Common myeloid progenitor, CD34-positive (primary cell): Measurements from ENCODE around the gene KRT35. TPM values are rescaled to one million over a fixed set of nuclear protein-coding genes. Genes with fewer than 3 reads are reported as not detected.

Experiments used
- CTCF ChIA-PET: fragments of 350-600 bp; sonication (Branson Sonifier 250); formaldehyde crosslinking; loops from one replicate; lab custom pipeline; 2021; ENCODE audit warnings: antibody characterized with exemption; lab: Charles Lee
- POLR2A ChIA-PET: fragments of 350-600 bp; sonication (Branson Sonifier 250); formaldehyde crosslinking; loops from one replicate; lab custom pipeline; 2021; ENCODE audit warnings: antibody characterized with exemption; lab: Charles Lee
- DNase-seq, 3 donors: peaks; one replicate each; pipeline versions ENCODE4 v3.0.0 to v3.0.0-alpha.2; 2013
- H3K27ac ChIP-seq, 2 experiments: 1 replicate in 1 of 2; 2 replicates in 1 of 2; pipeline ENCODE4 v1.7.0; 2013; ENCODE audit warnings: inconsistent platforms in 2 of 2, low read length in 2 of 2, mild to moderate bottlenecking in 2 of 2, low read depth in 1 of 2, moderate library complexity in 1 of 2; ENCODE audit not compliant: severe bottlenecking in 2 of 2, insufficient read depth in 1 of 2, poor library complexity in 1 of 2
- H3K27me3 ChIP-seq, 5 experiments: replicated peaks in 2 of 5; 1 replicate in 3 of 5; 2 replicates in 2 of 5; pipeline versions ENCODE4 v1.6.1 to v1.7.0; 2013; ENCODE audit warnings: low read length in 4 of 5, mild to moderate bottlenecking in 2 of 5, moderate library complexity in 2 of 5, inconsistent platforms in 1 of 5; ENCODE audit not compliant: insufficient read depth in 5 of 5, control insufficient read depth in 4 of 5
- H3K36me3 ChIP-seq, 4 experiments: 1 replicate in 2 of 4; 2 replicates in 2 of 4; pipeline versions ENCODE4 v1.6.1 to v1.7.0; 2013; ENCODE audit warnings: low read length in 3 of 4, control low read depth in 1 of 4, mild to moderate bottlenecking in 1 of 4; ENCODE audit not compliant: control insufficient read depth in 4 of 4, insufficient read depth in 4 of 4
- H3K4me1 ChIP-seq, 4 experiments: 1 replicate in 3 of 4; 2 replicates in 1 of 4; pipeline versions ENCODE4 v1.6.1 to v1.7.1; 2013; ENCODE audit warnings: low read length in 3 of 4, mild to moderate bottlenecking in 3 of 4, control low read depth in 1 of 4, inconsistent platforms in 1 of 4, moderate library complexity in 1 of 4; ENCODE audit not compliant: control insufficient read depth in 4 of 4, insufficient read depth in 4 of 4; ENCODE audit errors: control extremely low read depth in 1 of 4
- H3K4me3 ChIP-seq, 7 experiments: 1 replicate in 4 of 7; 2 replicates in 3 of 7; pipeline versions ENCODE4 v1.5.1 to v1.7.0; 2013; ENCODE audit warnings: mild to moderate bottlenecking in 7 of 7, low read length in 6 of 7, moderate library complexity in 6 of 7, inconsistent platforms in 2 of 7, low read depth in 2 of 7, control low read depth in 1 of 7; ENCODE audit not compliant: insufficient read depth in 4 of 7, control insufficient read depth in 1 of 7; ENCODE audit errors: extremely low read depth in 1 of 7
- H3K9me3 ChIP-seq, 5 experiments: 1 replicate in 4 of 5; 2 replicates in 1 of 5; pipeline versions ENCODE4 v1.6.1 to v1.7.1; 2013; ENCODE audit warnings: low read length in 4 of 5, mild to moderate bottlenecking in 2 of 5, inconsistent platforms in 1 of 5, low read depth in 1 of 5, moderate library complexity in 1 of 5; ENCODE audit not compliant: control insufficient read depth in 4 of 5, insufficient read depth in 2 of 5; ENCODE audit errors: control extremely low read depth in 1 of 5
- WGBS: methylation state at CpG from one replicate; pipeline ENCODE4 v1.1.5; 2013; ENCODE audit not compliant: insufficient coverage; 5-methylcytosine and 5-hydroxymethylcytosine counted together
- polyA plus RNA-seq: library from polyadenylated mRNA; unstranded; fragments of 120-200 nt; gene quantifications from one replicate; pipeline ENCODE4 v1.2.1, GENCODE V29; 2013

KRT35 gene
- not detected for polyA plus RNA-seq

GRCh38 chr17:41481036-41481435, at the start of gene KRT35:
Gene KRT35 (minus strand): TSS chr17:41481151. CDS start chr17:41481097, 54 bp downstream.
- H3K9me3 ChIP-seq = no peaks in the 10 kb centered on the region
- 100% methylated on average over 2 of the region's 2 CpGs for WGBS
- ChIA-PET POLR2A (no interaction called here), CTCF (interaction anchor here (1.2 kb wide), 1 partner anchor 14 kb away, joined by 3 read pairs; no protein-coding TSS in a partner anchor)
- no peaks in the 10 kb centered on the region for H3K4me1 ChIP-seq
- no peaks in the 10 kb centered on the region for H3K36me3 ChIP-seq
- H3K4me3 ChIP-seq = peak within 1 kb of the TSS in 1 of 7 experiments; percentile 5
- DNase-seq = no peak
- H3K27ac ChIP-seq = no peak within 1 kb of the TSS
- H3K27me3 ChIP-seq = peaks cover 0 to 2% (median 0%) of the 10 kb centered on the region in 5 experiments

GRCh38 chr17:41530062-41531048, 49.4 kb upstream of the KRT35 start:
- CTCF ChIA-PET = interaction anchor here (1.1 to 1.5 kb wide), 3 partner anchors 11 to 19 kb away, joined by 3 to 4 read pairs (median 3); no protein-coding TSS in a partner anchor
- no peaks in the 10 kb centered on the region for H3K36me3 ChIP-seq
- peaks cover 0 to 15% (median 9%) of the 10 kb centered on the region in 4 experiments for H3K4me1 ChIP-seq
- H3K27me3 ChIP-seq = peaks cover 6 to 88% (median 37%) of the 10 kb centered on the region in 5 experiments
- peak overlapping the region in 1 of 2 experiments; percentile 72 for H3K27ac ChIP-seq
- no peak overlapping the region for H3K4me3 ChIP-seq
- 95% methylated on average over 5 of the region's 8 CpGs for WGBS
- H3K9me3 ChIP-seq = no peaks in the 10 kb centered on the region
- DNase-seq = peak in 2 of 3 donors; percentile 8
- POLR2A ChIA-PET = no interaction called here

GRCh38 chr17:41529491-41529915, 48.6 kb upstream of the KRT35 start:
- Histone ChIP-seq H3K9me3 (no peaks in the 10 kb centered on the region), H3K27ac (peak overlapping the region in 1 of 2 experiments; percentile 72), H3K36me3 (no peaks in the 10 kb centered on the region), H3K27me3 (peaks cover 6 to 90% (median 37%) of the 10 kb centered on the region in 5 experiments), H3K4me3 (no peak overlapping the region), H3K4me1 (peaks cover 0 to 15% (median 9%) of the 10 kb centered on the region in 4 experiments)
- ChIA-PET CTCF (interaction anchor here (0.9 to 1.4 kb wide), 2 partner anchors 20 to 51 kb away, joined by 3 to 4 read pairs; no protein-coding TSS in a partner anchor), POLR2A (no interaction called here)
- peak in 1 of 3 donors; percentile 29 for DNase-seq
- 53% methylated on average over 4 of the region's 5 CpGs for WGBS

GRCh38 chr17:41528959-41529353, 48.0 kb upstream of the KRT35 start:
- peaks cover 0 to 15% (median 9%) of the 10 kb centered on the region in 4 experiments for H3K4me1 ChIP-seq
- no peaks in the 10 kb centered on the region for H3K9me3 ChIP-seq
- H3K36me3 ChIP-seq = no peaks in the 10 kb centered on the region
- ChIA-PET POLR2A (no interaction called here), CTCF (interaction anchor here (0.9 kb wide), 1 partner anchor 51 kb away, joined by 3 read pairs; no protein-coding TSS in a partner anchor)
- no peak overlapping the region for H3K4me3 ChIP-seq
- 47% methylated on average over 10 of the region's 10 CpGs for WGBS
- DNase-seq = peak in 1 of 3 donors; percentile 14
- peaks cover 6 to 95% (median 37%) of the 10 kb centered on the region in 5 experiments for H3K27me3 ChIP-seq
- H3K27ac ChIP-seq = peak overlapping the region in 1 of 2 experiments; percentile 72

GRCh38 chr17:41527063-41528023, 46.4 kb upstream of the KRT35 start:
- Histone ChIP-seq H3K4me1 (peaks cover 0 to 15% (median 9%) of the 10 kb centered on the region in 4 experiments), H3K27me3 (peaks cover 2 to 83% (median 31%) of the 10 kb centered on the region in 5 experiments), H3K4me3 (peak overlapping the region in 4 of 7 experiments; percentile 20 to 54 (median 40)), H3K27ac (peak overlapping the region in 1 of 2 experiments; percentile 43), H3K9me3 (no peaks in the 10 kb centered on the region), H3K36me3 (no peaks in the 10 kb centered on the region)
- POLR2A ChIA-PET = no interaction called here
- WGBS = 5% methylated on average over 55 of the region's 62 CpGs
- CTCF ChIA-PET = interaction anchor here (1.5 kb wide), 1 partner anchor 22 kb away, joined by 7 read pairs; no protein-coding TSS in a partner anchor
- peak in 2 of 3 donors; percentile 29 to 58 for DNase-seq

GRCh38 chr17:41524261-41524660, 43.3 kb upstream of the KRT35 start:
- Histone ChIP-seq H3K27ac (no peak overlapping the region), H3K9me3 (no peaks in the 10 kb centered on the region), H3K4me3 (no peak overlapping the region), H3K4me1 (peaks cover 0 to 15% (median 12%) of the 10 kb centered on the region in 4 experiments), H3K27me3 (peaks cover 0 to 54% (median 17%) of the 10 kb centered on the region in 5 experiments), H3K36me3 (no peaks in the 10 kb centered on the region)
- 100% methylated on average over 11 of the region's 11 CpGs for WGBS
- CTCF ChIA-PET = interaction anchor here (0.8 kb wide), 1 partner anchor 26 kb away, joined by 3 read pairs; no protein-coding TSS in a partner anchor
- no peak for DNase-seq
- POLR2A ChIA-PET = no interaction called here
